ENCODE data around the gene DLAT.
"Not testable (repeated sequence)": the region's sequence is repeated elsewhere in the genome, so short reads cannot be mapped to it uniquely, and the experiment has no call there.

DLAT gene

DNA sequence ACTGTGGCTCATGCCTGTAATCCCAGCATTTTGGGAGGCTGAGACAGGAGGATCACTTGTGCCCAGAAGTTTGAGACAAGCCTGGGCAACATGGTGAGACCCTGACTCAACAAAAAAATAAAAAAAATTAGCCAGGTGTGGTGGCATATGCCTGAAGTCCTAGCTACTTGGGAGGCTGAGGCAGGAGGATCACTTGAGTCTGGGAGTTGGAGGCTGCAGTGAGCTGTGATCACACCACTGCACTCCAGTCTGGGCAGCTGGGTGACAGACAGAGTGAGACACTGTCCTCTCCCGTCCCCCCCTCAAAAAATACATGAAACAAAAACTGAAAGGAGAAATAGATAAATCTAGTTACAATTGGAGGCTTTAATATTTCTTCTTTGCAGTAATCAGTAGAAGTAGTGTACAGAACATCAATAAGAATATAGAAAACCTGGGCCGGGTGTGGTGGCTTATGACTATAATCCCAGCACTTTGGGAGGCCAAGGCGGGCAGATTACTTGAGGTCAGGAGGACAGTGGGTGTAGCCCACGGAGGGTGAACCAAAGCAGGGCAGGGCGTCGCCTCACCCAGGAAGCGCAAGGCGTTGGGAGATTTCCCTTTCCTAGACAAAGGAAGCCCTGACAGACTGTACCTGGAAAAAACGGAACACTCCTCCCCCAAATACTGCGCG is 19.6 kb upstream of the DLAT start:
- no peak for DNase-seq

DNA sequence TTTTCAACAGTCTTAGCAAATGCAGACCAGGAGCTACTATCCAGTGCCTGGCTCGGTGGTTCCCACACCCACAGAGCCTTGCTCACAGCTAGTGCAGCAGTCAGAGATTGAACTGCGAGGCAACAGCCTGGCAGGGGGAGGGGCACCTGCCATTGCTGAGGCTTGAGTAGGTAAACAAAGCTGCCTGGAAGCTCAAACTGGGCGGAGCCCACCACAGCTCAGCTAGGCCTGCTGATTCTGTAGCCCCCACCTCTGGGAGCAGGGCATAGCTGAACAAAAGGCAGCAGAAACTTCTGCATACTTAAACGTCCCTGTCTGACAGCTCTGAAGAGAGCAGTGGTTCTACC is 19.1 kb upstream of the DLAT start:
- DNase-seq: not testable (repeated sequence)

DNA sequence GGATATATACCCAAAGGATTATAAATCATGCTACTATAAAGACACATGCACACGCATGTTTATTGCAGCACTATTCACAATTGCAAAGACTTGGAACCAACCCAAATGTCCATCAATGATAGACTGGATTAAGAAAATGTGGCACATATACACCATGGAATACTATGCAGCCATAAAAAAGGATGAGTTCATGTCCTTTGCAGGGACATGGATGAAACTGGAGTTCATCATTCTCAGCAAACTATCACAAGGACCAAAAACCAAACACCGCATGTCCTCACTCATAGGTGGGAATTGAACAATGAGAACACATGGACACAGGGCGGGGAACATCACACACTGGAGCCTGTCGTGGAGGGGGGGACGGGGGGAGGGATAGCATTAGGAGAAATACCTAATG is 13.8 kb upstream of the DLAT start:
- not testable (repeated sequence) for DNase-seq

DNA sequence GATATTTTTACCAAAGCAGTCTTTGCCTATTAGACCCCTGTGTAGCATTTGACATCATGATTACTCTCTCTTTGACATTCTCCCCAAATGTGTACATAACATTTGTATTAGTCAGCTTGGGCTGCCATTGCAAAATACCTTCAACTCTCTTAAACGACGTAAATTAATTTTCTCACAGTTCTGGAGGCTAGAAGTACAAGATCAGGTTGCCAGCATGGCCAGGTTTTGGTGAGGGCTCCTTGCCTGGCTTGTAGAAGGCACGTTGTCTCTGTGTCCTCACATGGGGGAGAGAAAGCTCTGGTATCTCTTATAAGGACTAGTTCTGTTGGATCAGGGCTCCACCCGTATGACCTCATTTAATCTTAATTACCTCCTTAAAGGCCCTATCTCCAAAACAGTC is 12.3 kb upstream of the DLAT start:
- no peak for DNase-seq

DNA sequence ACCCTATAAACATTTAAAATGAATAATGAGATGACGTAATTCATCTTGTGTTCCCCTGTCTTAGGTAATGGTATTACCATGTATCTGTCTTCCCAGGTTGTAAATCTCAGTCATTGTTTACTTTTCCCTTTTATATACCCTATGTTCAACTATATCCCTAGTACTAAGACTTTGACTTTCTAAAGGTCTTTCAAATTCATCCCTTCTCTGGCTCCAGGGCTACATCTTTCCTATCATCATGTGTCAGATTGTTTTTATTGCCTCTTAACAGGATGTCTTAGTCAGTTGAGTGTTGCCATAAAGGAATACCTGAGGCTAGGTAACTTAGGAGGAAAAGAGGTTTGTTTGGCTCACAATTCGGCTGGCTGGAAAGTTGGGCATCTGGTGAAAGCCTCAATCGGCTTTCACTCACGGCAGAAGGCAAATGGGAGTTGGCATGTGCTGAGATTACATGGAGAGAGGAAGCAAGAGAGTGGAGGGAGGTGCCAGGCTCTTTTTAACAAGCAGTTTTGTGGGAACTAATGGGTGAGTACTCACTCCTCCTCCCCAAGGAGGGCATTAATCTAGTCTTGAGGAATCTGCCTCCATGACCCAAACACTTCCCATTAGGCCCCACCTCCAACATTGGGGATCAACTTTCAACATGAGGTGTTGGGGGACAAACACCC is 11.6 kb upstream of the DLAT start:
- no peak for DNase-seq

DNA sequence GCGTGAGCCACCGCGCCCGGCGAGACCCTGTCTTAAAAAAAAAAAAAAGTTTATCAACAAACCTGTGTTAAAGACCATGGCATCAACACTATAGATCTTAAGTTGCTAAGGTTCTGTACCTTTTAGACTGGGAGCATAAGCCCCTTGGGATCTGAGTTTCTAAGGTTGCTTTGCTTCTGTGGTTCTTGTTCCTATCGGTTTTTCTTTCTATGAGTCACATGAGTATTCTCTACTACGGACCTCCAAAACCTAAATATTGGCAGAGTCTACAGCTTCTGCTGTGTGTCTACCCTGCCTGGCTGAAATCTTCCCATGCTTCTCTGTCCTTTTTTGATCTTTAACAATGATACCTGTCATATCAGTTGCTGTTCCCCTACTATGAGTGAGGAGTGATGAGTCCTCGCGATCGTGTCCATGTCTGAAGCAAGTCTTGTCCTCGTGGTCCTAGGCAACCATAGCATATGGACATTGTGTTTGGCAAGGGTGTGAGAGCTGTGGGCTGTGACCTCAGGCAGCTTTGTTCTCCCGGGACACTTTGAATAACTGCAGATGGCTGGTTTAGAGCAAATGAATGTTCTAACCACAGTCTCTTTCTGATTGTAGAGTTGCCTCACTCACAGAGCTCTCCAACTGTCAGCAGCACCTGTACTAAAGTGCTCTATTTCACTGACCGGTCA is 9.0 kb upstream of the DLAT start:
- no peak for DNase-seq

DNA sequence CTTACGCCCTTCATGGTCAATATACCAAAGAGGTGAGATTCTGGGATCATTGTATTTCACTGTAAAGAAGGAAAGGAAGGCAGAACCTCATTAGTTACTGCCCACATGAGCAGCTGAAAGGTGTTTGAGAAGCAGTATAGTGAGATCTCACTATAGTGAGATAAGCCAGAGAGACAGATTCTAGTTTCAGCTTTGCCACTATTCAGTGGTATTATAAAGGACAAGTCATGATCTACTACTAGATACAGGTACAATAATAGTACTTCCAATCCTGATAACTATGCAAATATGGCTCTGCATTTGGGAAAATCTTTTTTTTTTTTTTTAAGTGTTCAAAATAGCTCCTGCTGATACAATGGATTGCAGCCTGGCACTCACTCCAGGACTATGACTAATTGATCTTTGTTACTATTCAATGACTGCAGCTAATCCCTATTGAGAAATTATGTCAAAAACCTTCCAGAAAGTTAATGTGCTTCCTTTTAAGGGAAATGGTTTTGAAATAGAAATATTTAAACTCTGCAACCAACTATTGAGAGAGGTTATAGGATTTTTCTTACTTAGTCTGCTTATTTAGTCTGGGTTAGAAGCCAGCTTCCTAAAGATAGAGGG is 8.3 kb upstream of the DLAT start:
- no peak for DNase-seq

DNA sequence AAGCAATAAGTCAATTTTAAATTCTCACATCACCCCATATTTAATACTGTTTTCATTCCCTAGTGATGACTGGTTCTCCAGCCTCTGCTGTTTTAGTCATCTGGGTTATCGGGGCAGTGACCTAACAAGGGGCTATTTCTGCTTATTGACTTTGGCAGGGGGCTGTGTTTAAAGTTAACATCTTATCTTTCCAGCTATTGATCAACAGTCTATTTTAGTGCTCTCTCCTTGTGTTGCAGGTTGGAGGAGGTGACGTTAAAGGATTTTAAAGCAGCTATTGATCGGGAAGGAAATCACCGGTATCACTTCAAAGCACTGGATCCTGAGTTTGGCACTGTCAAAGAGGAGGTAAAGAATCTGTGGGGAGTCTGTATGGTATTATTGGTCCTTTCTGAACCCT is 7.7 kb upstream of the DLAT start:
- no peak for DNase-seq

DNA sequence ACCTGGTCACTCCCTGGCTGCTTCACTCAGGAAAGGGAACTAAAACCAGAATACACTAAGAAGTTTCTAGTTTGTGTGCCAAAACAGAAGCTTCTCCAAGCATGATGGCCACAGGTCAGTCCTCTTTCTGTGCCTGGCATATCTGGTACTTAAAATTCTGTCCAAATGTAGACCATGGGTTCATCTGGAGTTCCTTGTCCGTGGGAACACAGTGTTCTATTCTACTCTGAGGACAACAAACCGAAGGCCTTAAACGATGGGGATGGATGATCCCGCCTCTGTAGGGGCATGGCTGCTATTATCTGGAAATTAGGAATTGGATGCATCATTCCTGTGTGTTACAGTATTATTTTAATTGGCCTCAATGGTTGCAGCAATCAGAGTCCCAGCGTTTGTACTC is 6.1 kb upstream of the DLAT start:
- DNase-seq: no peak

DNA sequence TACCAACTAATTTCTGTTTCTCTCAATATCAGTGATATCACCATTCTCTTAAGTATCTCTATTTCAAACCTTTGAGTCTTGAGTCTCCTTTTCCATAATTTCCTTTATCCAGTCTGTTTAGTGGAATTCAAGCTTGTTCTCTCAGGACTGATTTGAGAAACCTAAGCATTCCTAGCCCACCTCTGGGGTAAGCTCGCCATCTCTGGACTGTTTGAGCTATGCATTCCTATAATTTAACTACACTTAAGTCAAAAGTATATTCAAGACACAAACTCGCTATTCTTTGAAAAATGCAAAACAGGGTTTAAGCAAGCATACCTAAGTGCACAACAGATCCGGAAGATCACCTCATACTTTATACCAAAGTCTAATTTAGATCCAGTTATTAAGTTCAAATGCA is 2.1 kb upstream of the DLAT start:
- DNase-seq: no peak

DNA sequence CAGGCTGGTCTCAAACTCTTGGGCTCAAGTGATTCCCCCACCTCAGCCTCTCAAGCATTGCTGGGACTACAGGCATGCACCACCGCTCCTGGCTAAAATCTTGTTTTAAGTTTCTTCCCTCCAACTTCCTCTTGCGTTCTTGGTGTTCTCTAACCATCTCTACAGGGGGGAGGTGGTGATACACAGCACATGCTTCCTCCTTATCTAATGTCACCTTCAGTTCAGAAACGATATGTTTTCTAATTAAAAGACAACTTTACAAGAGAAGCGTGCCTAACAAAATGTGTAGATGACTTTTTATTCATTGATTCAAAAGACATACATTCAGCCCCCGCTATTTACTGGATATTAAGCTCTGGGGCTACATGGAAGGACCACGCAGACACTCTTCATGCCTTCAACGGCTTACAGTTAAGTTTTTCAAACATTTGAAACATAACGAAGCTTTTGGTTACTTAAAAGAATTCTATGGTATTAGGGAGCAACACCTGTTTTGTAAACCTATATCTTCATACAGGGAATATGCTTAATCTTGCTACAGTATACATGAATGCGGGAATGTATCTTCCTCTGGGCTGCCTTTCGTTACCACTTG is 933 bp upstream of the DLAT start:
- peak; percentile 4 for DNase-seq

DNA sequence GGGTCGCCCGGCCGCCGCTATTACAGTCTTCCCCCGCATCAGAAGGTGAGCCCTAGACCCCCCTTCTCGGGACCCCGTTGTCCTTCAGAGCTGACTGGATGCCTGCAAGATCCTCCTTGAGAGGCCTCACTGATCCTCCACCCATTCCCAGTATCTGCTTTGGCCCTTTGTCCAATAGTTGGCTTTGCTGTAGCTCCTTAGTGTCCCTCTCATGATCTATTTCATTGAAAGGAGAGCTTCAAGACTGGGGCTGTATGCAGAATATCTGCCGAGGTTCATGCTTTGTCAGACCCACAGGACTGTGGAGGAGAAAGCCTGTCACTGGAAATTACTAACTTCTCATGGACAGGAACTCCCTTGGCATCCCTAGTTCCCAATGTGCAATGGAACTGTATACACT is 499 bp downstream of the DLAT start:
- DNase-seq: no peak

DNA sequence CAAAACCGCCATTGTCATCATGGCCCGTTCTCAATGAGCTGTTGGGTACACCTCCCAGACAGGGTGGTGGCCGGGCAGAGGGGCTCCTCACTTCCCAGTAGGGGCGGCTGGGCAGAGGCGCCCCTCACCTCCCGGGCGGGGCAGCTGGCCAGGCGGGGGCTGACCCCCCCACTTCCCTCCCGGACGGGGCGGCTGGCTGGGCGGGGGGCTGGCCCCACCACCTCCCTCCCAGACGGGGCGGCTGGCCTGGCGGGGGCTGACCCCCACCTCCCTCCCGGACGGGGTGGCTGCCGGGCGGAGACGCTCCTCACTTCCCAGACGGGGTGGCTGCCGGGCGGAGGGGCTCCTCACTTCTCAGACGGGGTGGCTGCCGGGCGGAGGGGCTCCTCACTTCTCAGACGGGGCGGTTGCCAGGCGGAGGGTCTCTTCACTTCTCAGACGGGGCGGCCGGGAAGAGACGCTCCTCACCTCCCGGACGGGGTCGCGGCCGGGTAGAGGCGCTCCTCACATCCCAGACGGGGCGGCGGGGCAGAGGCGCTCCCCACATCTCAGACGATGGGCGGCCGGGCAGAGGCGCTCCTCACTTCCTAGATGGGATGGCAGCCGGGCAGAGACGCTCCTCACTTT is 1.7 kb downstream of the DLAT start:
- DNase-seq: not testable (repeated sequence)

DNA sequence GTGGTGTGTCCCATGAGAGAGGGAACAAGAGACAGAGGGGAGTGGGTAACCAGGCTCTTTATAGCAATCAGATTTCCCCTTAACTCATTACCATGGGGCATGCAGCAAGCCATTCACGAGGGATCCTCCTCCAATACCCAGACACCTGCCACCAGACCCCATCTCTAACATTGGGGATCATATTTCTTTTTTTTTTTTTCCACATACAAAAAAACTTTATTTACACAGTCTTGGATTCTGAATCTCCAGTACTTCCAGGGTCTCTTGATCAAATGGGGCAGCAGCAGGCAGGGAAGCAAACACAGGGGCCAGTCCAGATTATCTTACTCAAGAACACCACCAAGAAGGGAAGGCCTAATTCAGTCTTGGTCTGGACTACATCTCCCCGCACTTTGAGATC is 4.3 kb downstream of the DLAT start:
- DNase-seq: no peak

DNA sequence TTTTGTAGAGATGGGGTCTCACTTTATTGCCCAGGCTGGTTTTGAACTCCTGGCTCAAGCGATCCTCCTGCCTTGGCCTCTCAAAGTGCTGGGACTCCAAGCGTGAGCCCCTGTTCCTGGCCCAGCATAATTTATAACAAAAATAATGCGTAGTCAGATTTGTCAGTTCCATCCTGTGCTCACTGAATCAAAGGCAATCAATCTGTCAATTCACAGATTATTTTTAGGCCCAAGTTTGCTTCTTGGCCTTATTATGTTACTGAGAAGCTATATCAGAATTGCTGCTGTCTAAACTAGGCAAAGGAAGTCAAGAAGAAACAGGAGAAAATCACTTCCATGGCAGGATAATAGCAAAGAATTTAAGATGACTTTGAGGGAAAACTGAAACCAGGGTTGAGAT is 8.7 kb downstream of the DLAT start:
- no peak for DNase-seq

DNA sequence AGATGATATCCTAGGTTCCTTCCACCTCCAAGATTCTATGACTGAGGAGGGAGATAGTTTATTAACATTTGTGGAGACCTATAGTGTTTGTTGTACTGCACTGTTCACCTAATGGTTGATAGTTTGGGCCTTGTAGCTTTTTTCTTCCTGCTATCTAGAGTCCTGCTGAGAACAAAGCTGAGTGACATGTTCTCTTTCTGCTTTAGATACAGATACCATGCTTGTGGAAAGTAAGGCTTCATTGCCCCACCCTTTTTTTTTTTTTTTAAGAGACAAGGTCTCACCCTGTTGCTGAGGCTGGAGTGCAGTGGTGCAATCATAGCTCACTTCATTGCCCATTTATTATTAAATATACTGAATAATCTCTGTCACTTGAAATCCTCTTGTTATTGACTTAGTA is 12.3 kb downstream of the DLAT start:
- no peak for DNase-seq

DNA sequence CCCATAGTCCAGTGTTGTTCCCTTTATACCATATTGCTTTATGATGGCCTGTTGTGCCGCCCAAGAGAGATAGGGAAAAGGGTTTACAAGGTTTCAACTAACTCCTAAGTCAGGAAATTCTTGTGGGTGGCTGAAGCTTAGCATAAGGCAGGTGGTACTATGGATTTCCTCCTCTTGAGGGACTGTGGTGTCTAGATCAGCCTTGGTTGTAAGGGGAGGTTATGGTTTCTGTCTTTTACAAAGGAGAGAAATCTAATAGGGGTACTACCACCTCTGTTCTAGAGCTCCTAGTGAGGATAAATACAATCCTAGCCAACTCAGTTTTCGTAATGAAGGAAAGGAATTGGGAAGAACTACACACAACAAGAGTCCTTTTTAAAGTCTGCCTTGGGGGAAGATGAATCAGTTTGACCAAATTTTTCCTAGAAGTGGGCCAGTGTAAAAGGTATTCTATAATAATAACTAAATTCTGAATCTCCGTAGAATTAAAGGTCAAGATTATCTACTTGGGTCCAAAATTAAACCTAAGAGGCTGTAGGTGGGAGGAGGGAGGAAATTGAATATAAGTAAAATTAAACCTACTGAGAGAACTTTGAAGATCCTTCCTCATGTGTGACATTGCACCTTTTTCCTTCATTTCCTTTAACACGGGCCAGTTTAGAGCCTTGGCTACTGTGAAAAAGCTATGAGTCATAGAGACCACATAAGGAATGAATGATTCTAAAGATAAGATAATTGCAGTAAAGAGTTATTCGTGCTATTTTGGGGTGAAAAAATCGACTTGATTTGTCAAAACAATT is 17.2 kb downstream of the DLAT start:
- DNase-seq: no peak

DNA sequence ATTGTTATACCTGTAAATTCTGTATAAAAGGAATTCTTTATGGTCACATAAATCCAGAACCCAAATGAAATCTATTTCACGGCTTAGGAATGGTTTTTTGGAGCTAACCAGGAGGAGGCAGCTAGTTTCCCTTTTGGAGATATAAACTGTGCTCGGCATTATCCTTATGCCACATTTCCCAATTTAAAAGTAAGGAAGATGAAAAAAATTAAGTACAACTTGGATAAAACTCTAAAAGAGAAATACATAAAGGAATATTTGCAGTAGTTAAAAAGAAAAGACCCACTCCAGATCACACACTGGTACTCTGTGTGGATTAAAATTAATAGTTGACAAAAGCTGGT is 17.7 kb downstream of the DLAT start:
- DNase-seq: no peak

DNA sequence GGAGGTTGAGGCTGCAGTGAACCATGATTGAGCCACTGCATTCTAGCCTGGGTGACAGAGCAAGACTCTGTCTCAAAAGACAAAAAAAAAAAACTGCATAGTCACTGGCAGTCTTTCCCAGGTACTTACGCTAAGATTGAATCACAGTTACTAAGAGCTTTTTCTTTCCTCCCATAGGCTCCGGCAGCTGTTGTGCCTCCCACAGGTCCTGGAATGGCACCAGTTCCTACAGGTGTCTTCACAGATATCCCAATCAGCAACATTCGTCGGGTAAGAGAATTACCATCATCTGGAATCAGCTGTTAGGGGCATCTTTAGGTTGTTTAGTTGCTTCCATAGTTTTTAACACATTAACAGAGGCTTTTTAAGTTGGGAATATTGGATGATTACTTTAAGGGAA is 19.8 kb downstream of the DLAT start:
- DNase-seq: no peak

DNA sequence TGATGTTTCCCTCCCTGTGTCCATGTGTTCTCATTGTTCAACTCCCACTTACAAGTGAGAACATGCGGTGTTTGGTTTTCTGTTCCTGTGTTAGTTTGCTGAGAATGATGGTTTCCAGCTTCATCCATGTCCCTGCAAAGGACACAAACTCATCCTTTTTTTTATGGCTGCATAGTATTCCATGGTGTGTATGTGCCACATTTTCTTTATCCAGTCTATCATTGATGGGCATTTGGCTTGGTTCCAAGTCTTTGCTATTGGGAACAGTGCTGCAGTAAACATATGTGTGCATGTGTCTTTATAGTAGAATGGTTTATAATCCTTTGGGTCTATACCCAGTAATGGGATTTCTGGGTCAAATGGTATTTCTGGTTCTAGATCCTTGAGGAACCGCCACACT is 21.4 kb downstream of the DLAT start:
- not testable (repeated sequence) for DNase-seq

DNA sequence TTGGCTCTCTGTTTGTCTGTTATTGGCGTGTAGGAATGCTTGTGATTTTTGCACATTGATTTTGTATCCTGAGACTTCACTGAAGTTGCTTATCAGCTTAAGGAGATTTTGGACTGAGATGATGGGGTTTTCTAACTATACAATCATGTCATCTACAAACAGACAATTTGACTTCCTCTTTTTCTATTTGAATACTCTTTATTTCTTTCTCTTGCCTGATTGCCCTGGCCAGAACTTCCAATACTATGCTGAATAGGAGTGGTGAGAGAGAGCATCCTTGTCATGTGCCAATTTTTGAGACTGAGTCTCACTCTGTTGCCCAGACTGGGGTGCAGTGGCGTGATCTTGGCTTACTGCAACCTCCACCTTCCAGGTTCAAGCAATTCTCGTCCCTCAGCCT is 23.0 kb downstream of the DLAT start:
- DNase-seq: not testable (repeated sequence)

DNA sequence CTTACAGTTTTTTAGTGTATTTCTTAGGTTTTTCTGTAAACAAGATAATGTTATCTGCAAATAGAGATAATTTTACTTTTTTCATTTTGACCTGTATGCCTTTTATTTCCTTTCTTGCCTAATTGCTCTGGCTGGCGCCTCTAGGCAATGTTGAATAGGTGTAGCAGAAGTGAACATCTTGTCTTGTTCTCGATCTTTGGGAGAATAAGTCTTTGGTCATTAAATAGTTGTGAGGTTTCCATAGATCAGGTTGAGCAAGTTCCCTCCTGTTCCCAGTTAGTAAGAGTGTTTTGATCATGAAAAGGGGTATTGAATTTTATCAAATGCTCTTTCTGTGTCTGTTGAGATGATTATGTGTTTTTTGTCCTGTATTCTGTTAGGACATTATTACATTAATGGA is 24.6 kb downstream of the DLAT start:
- DNase-seq: no peak

DNA sequence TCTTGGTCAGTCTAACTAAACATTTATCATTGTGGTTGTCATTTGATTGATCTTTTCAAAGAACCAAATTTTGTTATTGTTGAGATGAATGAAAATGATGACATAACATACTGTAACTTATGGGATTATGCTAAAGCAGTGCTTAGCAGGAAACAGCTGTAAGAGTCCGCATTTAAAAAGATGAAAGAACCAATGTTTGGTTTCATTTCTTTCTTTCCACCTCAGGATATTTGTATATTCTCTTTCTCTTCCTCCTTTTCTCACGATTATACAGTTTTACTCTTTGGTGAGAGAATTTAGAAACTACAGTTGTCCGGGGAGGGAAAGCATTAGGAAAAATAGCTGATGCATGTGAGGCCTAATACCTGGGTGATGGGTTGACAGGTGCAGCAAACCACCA is 25.5 kb downstream of the DLAT start:
- DNase-seq: no peak
